Hepatocyte (in vitro differentiated cells): ENCODE data around the gene SH3BP4. TPM values are rescaled to one million over a fixed set of nuclear protein-coding genes. Genes with fewer than 3 reads are reported as not detected.

Experiments used
- DNase-seq: peaks from one replicate; pipeline ENCODE4 v3.0.0-alpha.2; 2016; ENCODE audit warnings: low spot score
- H2AFZ ChIP-seq: fragments of 200-600 bp; sonication (generic); 2 replicates; pipeline ENCODE4 v1.6.0; 2016; ENCODE audit warnings: antibody characterized with exemption, mild to moderate bottlenecking
- H3K27ac ChIP-seq: fragments of 200-600 bp; sonication (generic); 2 replicates; pipeline ENCODE4 v1.5.1; 2016; ENCODE audit warnings: mild to moderate bottlenecking
- H3K27me3 ChIP-seq: fragments of 200-600 bp; sonication (generic); 2 replicates; pipeline ENCODE4 v1.6.1; 2016
- H3K36me3 ChIP-seq: fragments of 200-600 bp; sonication (generic); replicated peaks from 2 replicates; pipeline ENCODE4 v1.5.1; 2016; ENCODE audit warnings: low read depth; ENCODE audit not compliant: insufficient read depth
- H3K4me1 ChIP-seq: fragments of 200-600 bp; sonication (generic); 2 replicates; pipeline ENCODE4 v1.5.1; 2016; ENCODE audit warnings: mild to moderate bottlenecking, moderate library complexity; ENCODE audit not compliant: insufficient read depth
- H3K4me2 ChIP-seq: fragments of 200-600 bp; sonication (generic); 2 replicates; pipeline ENCODE4 v1.6.0; 2016
- H3K4me3 ChIP-seq: fragments of 200-600 bp; sonication (generic); 2 replicates; pipeline ENCODE4 v1.5.1; 2016; ENCODE audit warnings: mild to moderate bottlenecking
- H3K79me2 ChIP-seq: fragments of 200-600 bp; sonication (generic); 2 replicates; pipeline ENCODE4 v1.6.0; 2017; ENCODE audit warnings: mild to moderate bottlenecking
- H3K9me2 ChIP-seq: fragments of 200-600 bp; sonication (generic); replicated peaks from 2 replicates; pipeline ENCODE4 v1.6.0; 2017; ENCODE audit warnings: mild to moderate bottlenecking; ENCODE audit not compliant: insufficient read depth
- H3K9me3 ChIP-seq: fragments of 200-600 bp; sonication (generic); 2 replicates; pipeline ENCODE4 v1.5.1; 2016; ENCODE audit warnings: low read depth, mild to moderate bottlenecking
- H4K20me1 ChIP-seq: fragments of 200-600 bp; sonication (generic); 2 replicates; pipeline ENCODE4 v1.6.0; 2016; ENCODE audit warnings: mild to moderate bottlenecking; ENCODE audit not compliant: insufficient read depth, poor library complexity, severe bottlenecking
- CTCF ChIP-seq: fragments of 200-600 bp; sonication (generic); IDR thresholded peaks from 2 replicates; pipeline ENCODE4 v1.5.1; 2016; ENCODE audit warnings: antibody characterized with exemption, mild to moderate bottlenecking; ENCODE audit not compliant: poor library complexity
- EZH2 ChIP-seq: fragments of 200-600 bp; sonication (generic); IDR thresholded peaks from 2 replicates; pipeline ENCODE4 v1.6.1; 2016; ENCODE audit warnings: antibody characterized with exemption, mild to moderate bottlenecking, borderline replicate concordance
- EZH2phosphoT487 ChIP-seq: fragments of 200-600 bp; sonication (generic); IDR thresholded peaks from one replicate; pipeline ENCODE4 v1.6.1; 2018; ENCODE audit warnings: antibody characterized with exemption, mild to moderate bottlenecking, low read depth, moderate library complexity; ENCODE audit not compliant: unreplicated experiment, severe bottlenecking
- WGBS: methylation state at CpG from one replicate; pipeline ENCODE4 v1.1.6; 2016; ENCODE audit warnings: low lambda C conversion rate; ENCODE audit errors: missing lambda C conversion rate; 5-methylcytosine and 5-hydroxymethylcytosine counted together
- polyA plus RNA-seq: library from polyadenylated mRNA; unstranded; fragments of >200 nt; fragmentation: Nextera tagmentation; extraction: Ambion mirVana; gene quantifications from 2 replicates; pipeline ENCODE4 v1.2.1, GENCODE V29; 2016
- total RNA-seq: library from RNA; depleted of rRNA; stranded (reverse); fragments of >200 nt; gene quantifications from 2 replicates; pipeline ENCODE4 v1.2.3, GENCODE V29; 2014

SH3BP4 gene
- total and polyA plus RNA-seq, 2 experiments from 2014 or later: 23.3 to 32.0 TPM

DNA sequence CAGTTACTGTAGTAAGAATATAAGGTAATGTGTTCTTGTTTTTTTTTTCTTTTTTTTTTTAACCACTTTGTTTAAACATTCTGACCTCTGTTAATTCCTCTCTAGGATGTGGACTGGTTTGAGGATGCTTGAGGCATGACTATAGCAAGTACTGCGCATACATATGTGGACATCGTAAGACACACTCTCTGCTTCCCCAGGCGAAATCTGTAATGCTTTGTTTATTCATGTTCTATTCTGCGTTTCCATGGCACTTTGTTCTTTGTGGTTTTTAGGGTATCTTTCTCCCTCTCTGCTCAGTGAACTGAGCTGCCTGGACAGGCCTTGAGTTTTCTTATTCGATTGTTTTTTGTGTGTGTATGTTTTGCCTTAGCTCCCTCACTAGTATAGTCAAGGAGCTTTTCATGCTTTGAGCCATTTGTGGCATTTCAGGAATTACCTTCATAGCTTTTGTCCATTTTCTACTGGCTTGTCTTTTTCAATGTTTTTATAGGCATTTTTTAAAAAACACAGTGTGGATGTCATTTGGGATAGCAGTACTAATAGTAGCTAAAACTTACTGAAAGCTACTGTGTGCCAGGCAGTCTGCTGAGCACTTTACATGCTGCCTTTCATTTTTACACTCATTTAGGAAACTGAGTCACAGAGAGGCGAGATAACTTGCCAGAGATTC, 1.9 kb upstream of the SH3BP4 start:
- H3K9me3 ChIP-seq: no peaks in the 10 kb centered on the region
- H3K79me2 ChIP-seq: peaks cover 27% of the 10 kb centered on the region
- no peaks in the 10 kb centered on the region for H3K36me3 ChIP-seq
- H3K4me1 ChIP-seq: peaks cover 34% of the 10 kb centered on the region
- H2AFZ ChIP-seq: no peak overlapping the region
- no peaks in the 10 kb centered on the region for H3K27me3 ChIP-seq
- no peaks in the 10 kb centered on the region for H3K9me2 ChIP-seq
- H3K27ac ChIP-seq: peak overlapping the region; percentile 94
- DNase-seq: peak; percentile 71
- H4K20me1 ChIP-seq: peaks cover 3% of the 10 kb centered on the region
- H3K4me2 ChIP-seq: peak overlapping the region; percentile 99
- no peak overlapping the region for H3K4me3 ChIP-seq
- WGBS: 54% methylated on average over 6 of the region's 6 CpGs
- TF ChIP-seq CTCF: no peak
- no peak for TF ChIP-seq EZH2
- no peak for TF ChIP-seq EZH2phosphoT487

DNA sequence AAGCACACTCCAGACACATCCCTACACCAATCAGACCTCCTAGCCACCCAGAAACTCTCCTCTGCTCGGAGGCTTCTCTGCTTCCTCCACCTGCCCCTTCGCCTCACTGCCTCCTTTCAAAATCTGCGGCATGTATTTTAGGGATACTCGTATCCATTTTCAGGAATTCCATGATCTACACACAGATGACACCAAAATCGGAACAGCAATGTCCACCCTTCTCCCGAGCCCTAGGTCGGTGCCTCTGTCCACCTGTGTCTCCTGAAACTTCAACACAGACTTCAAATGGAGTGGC, 1.4 kb upstream of the SH3BP4 start:
- H2AFZ ChIP-seq: no peak overlapping the region
- no peaks in the 10 kb centered on the region for H3K27me3 ChIP-seq
- peaks cover 3% of the 10 kb centered on the region for H4K20me1 ChIP-seq
- no peak for DNase-seq
- no peaks in the 10 kb centered on the region for H3K9me3 ChIP-seq
- H3K27ac ChIP-seq: peak overlapping the region; percentile 94
- H3K36me3 ChIP-seq: no peaks in the 10 kb centered on the region
- 90% methylated on average over 7 of the region's 7 CpGs for WGBS
- H3K4me3 ChIP-seq: no peak overlapping the region
- no peak for TF ChIP-seq EZH2
- TF ChIP-seq EZH2phosphoT487: no peak
- TF ChIP-seq CTCF: no peak
- H3K79me2 ChIP-seq: peaks cover 32% of the 10 kb centered on the region
- H3K4me2 ChIP-seq: peak overlapping the region; percentile 99
- H3K4me1 ChIP-seq: peaks cover 38% of the 10 kb centered on the region
- H3K9me2 ChIP-seq: no peaks in the 10 kb centered on the region

DNA sequence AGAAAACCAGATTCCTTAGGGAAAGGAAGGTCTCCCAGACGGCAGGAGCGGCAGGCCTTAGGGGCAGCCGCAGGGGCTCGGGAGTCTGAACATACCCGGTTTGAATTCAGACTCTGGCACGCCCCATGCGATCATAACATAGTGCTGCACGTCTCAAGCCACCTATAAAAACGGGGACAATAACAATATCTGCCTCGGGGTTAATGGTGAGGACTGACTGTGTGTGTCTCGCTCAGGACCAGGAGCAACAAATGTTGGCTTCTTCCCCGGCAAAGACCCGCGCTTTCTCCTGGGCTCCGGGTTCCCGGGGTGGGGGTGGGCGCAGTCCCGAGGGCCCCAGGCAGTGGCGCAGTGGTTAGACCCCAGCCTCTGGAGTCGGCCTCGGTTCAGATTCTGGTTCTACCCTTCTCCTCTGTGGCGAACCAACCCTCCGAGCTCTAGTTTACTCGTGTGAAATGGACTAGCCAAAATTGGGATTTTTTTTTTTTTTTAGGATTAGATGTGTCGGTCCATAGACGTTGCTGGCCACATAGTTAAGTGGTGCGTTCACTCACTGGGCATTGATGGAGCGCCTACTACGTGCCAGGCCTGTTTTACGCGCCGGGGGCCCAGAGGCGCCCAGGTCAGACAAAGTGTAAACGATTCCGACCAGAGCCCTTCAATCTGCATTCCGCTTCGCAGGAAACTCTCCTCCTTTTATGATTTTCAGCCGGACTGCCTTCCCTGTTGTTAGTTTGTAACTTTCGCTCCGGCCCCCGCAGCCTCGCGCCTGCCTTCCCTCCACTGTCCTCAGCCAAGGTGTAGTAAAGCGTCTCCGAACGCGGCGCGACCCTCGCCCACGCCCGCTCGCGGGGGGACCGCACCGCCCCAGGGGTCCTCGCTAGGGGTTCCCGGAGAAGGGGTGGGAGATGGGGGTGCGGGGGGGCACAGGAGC, 820 bp upstream of the SH3BP4 start:
- Histone ChIP-seq H4K20me1 (peaks cover 3% of the 10 kb centered on the region), H2AFZ (peak overlapping the region; percentile 86), H3K27me3 (no peaks in the 10 kb centered on the region), H3K9me3 (no peaks in the 10 kb centered on the region), H3K4me1 (peaks cover 38% of the 10 kb centered on the region), H3K9me2 (no peaks in the 10 kb centered on the region), H3K79me2 (peaks cover 38% of the 10 kb centered on the region), H3K4me2 (peak overlapping the region; percentile 99), H3K36me3 (no peaks in the 10 kb centered on the region), H3K4me3 (peak overlapping the region; percentile 91), H3K27ac (peak overlapping the region; percentile 94)
- DNase-seq: peak; percentile 59
- TF ChIP-seq EZH2phosphoT487 (no peak), EZH2 (no peak), CTCF (no peak)
- 18% methylated on average over 58 of the region's 59 CpGs for WGBS
